Breast epithelium (tissue), 3 donors: ENCODE measurements around the gene OPHN1.

Experiments used
- POLR2A ChIP-seq: fragments of 450-650 bp; IDR thresholded peaks from one replicate; pipeline ENCODE4 v1.6.1; 2016; ENCODE audit warnings: antibody characterized with exemption, mild to moderate bottlenecking, moderate library complexity
- POLR2AphosphoS5 ChIP-seq, 3 donors: sonication (generic); formaldehyde crosslinking; IDR thresholded peaks; one replicate each; pipeline ENCODE4 v1.6.1; 2017; ENCODE audit warnings: antibody characterized with exemption in 3 of 3
- TF ChIP-seq, protein P1 (sequence below), 3 donors: fragments of 450-650 bp; IDR thresholded peaks; one replicate each; pipeline ENCODE4 v1.5.1; 2016 to 2017; ENCODE audit warnings: antibody characterized with exemption in 3 of 3, mild to moderate bottlenecking in 3 of 3, moderate library complexity in 3 of 3

DNA sequence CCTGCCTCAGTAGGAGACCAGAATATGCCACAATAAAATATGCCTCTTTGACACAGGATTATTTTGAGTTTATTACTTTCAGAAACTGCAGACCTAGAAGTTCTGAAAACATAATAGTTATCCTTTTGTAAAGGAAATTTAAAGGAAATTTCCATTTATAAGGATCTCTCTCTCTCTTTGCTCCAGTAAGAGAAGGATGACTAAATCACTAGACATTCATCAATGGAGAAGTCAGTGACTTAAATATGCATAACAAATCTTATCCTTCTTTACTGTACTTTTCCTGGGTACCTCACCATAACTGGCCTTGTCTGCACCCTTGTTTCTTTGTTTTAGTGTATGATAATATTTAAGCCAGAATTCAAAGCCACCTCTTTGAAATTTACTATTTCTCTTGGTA is 28.3 kb upstream of the OPHN1 start:
- TF ChIP-seq, protein P1, sequence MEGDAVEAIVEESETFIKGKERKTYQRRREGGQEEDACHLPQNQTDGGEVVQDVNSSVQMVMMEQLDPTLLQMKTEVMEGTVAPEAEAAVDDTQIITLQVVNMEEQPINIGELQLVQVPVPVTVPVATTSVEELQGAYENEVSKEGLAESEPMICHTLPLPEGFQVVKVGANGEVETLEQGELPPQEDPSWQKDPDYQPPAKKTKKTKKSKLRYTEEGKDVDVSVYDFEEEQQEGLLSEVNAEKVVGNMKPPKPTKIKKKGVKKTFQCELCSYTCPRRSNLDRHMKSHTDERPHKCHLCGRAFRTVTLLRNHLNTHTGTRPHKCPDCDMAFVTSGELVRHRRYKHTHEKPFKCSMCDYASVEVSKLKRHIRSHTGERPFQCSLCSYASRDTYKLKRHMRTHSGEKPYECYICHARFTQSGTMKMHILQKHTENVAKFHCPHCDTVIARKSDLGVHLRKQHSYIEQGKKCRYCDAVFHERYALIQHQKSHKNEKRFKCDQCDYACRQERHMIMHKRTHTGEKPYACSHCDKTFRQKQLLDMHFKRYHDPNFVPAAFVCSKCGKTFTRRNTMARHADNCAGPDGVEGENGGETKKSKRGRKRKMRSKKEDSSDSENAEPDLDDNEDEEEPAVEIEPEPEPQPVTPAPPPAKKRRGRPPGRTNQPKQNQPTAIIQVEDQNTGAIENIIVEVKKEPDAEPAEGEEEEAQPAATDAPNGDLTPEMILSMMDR (IDR thresholded peaks at IDR 0.05), result no peak
- TF ChIP-seq POLR2AphosphoS5 (IDR thresholded peaks at IDR 0.05), result no peak
- TF ChIP-seq POLR2A, result no peak
